Measurements from ENCODE around the gene MTX3. TPM values are rescaled to one million over a fixed set of nuclear protein-coding genes. Genes with fewer than 3 reads are reported as not detected.

The MTX3 gene
- total RNA-seq, 8 experiments from 2014 or later: 10.5 to 27.1 (median 13.8) TPM

- WGBS, 10 experiments: 5 to 100% (median 79%) methylated on average over 1 to 4 of the region's 4 CpGs
- no peak for ATAC-seq (replicated peaks in 6 of 8)
- no peak overlapping the region for H3K27ac ChIP-seq
- no peaks in the 10 kb centered on the region for H3K4me1 ChIP-seq (replicated peaks in 1 of 2)
- in situ Hi-C loops (cut with MboI; ENCODE audit: low pct_unique_long_range_greater_than_20kb in 2 of 9, low sequenced_read_pairs in 9 of 9, unreplicated experiment in 9 of 9): no loop called here
- no peak overlapping the region for H3K4me3 ChIP-seq
Observed at GRCh38 chr5:80008995-80009765, 18.1 kb upstream of the MTX3 start.

DNA sequence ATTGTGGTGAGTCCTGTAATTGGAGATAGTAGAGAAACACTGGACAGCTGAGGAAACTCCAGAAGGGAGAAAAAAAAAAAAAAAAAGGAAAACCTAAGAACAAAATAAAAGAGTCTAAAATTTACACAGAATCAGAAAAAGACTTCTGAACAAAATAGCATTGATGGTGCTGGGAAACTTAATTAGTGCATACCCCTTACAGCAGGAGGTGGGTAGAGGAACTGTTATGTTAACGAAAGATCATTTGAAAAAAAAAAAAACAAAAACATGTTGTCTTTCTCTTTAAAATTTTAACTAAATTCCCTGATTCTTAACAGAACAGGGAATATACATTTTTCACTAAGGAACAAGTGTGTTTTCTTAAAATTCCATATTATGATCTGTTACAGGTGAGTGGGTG is 11.6 kb upstream of the MTX3 start:
- in situ Hi-C loops (cut with MboI; ENCODE audit: low pct_unique_long_range_greater_than_20kb in 2 of 9, low sequenced_read_pairs in 9 of 9, unreplicated experiment in 9 of 9): no loop called here
- WGBS, 10 experiments: 37 to 100% (median 84%) methylated on average over 1 of the region's 1 CpG
- ATAC-seq (replicated peaks in 6 of 8): no peak
- Histone ChIP-seq H3K4me3 (no peak overlapping the region), H3K27ac (no peak overlapping the region), H3K4me1 (replicated peaks in 1 of 2) (no peaks in the 10 kb centered on the region)

- H3K27ac ChIP-seq: no peak overlapping the region
- ATAC-seq (replicated peaks in 6 of 8): no peak
- in situ Hi-C loops (cut with MboI; ENCODE audit: low pct_unique_long_range_greater_than_20kb in 2 of 9, low sequenced_read_pairs in 9 of 9, unreplicated experiment in 9 of 9): no loop called here
Observed at GRCh38 chr5:79999722-80000121, 8.7 kb upstream of the MTX3 start.

GRCh38 chr5:79992891-79993657 is 2.0 kb upstream of the MTX3 start:
- Histone ChIP-seq H3K27ac (no peak overlapping the region), H3K4me3 (no peak overlapping the region), H3K4me1 (replicated peaks in 1 of 2) (peaks cover 11 to 16% of the 10 kb centered on the region in 2 donors)
- WGBS, 10 experiments: 14 to 100% (median 90%) methylated on average over 1 to 2 of the region's 2 CpGs; no CpG with 5 or more reads in 1 of the 10 experiments
- no peak for ATAC-seq (replicated peaks in 6 of 8)
- in situ Hi-C loops (cut with MboI; ENCODE audit: low pct_unique_long_range_greater_than_20kb in 2 of 9, low sequenced_read_pairs in 9 of 9, unreplicated experiment in 9 of 9): no loop called here

More at GRCh38 chr5:79999722-80000121, 8.7 kb upstream of the MTX3 start:
- 80 to 100% (median 100%) methylated on average over 1 of the region's 1 CpG; no CpG with 5 or more reads in 2 of the 10 experiments for WGBS, 10 experiments
- H3K4me1 ChIP-seq (replicated peaks in 1 of 2): no peaks in the 10 kb centered on the region
- no peak overlapping the region for H3K4me3 ChIP-seq

- H3K27ac ChIP-seq: no peak overlapping the region
- H3K4me1 ChIP-seq (replicated peaks in 1 of 2): peaks cover 11 to 16% of the 10 kb centered on the region in 2 donors
- in situ Hi-C loops (cut with MboI; ENCODE audit: low pct_unique_long_range_greater_than_20kb in 2 of 9, low sequenced_read_pairs in 9 of 9, unreplicated experiment in 9 of 9): no loop called here
- peak overlapping the region; percentile 65 to 100 (median 92) for H3K4me3 ChIP-seq
- no peak for ATAC-seq (replicated peaks in 6 of 8)
- WGBS, 10 experiments: 7 to 67% (median 41%) methylated on average over 4 to 6 of the region's 6 CpGs
Observed at GRCh38 chr5:79990205-79990597, 861 bp downstream of the MTX3 start.

GRCh38 chr5:79986260-79986659 is 4.8 kb downstream of the MTX3 start:
- H3K4me3 ChIP-seq: no peak overlapping the region
- no peak for ATAC-seq (replicated peaks in 6 of 8)
- in situ Hi-C loops (cut with MboI; ENCODE audit: low pct_unique_long_range_greater_than_20kb in 2 of 9, low sequenced_read_pairs in 9 of 9, unreplicated experiment in 9 of 9): no loop called here
- peaks cover 5 to 8% of the 10 kb centered on the region in 2 donors for H3K4me1 ChIP-seq (replicated peaks in 1 of 2)
- no peak overlapping the region for H3K27ac ChIP-seq

DNA sequence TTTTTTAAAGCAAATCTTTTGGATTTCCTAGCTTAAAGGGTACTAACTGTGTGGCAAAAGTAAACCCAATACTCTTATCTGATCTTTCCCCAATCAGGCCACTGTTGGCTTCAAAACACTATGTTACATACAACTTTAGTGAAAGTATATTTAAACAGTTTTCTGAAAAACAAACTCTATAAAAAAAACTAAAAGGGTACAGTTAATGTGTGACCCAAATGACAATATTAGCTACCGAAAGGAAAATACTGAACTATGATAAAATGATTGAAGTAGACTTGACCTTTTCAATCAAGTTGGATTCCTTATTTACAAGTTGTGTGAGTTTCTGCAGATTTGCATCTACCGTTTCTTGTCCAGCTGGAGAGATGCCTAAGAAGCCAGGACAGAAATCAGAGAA is 5.8 kb downstream of the MTX3 start:
- no peak for ATAC-seq (replicated peaks in 6 of 8)
- 59 to 100% (median 96%) methylated on average over 1 to 2 of the region's 2 CpGs; no CpG with 5 or more reads in 2 of the 10 experiments for WGBS, 10 experiments
- no peak overlapping the region for H3K27ac ChIP-seq
- no peak overlapping the region for H3K4me3 ChIP-seq
- in situ Hi-C loops (cut with MboI; ENCODE audit: low pct_unique_long_range_greater_than_20kb in 2 of 9, low sequenced_read_pairs in 9 of 9, unreplicated experiment in 9 of 9): no loop called here
- peaks cover 4 to 7% of the 10 kb centered on the region in 2 donors for H3K4me1 ChIP-seq (replicated peaks in 1 of 2)

DNA sequence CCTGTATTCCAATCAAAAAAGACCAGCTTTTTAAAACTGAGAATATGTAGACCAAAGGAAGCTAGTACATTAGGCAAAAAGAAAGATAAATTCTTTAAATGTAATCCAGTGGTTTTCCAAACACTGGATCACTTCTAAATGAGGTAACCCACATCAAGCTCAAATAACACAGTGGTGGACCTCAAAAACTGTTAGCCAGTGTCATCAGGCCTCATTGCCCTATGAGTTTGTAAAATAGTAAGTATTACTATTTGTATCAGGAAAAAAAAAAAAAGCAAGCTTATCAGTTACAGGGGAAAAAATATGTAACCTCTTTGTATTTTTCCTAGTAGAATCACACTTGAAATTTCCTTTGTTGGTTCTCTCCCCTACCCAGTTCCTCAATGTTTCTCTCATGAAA is 6.7 kb downstream of the MTX3 start:
- Histone ChIP-seq H3K4me3 (no peak overlapping the region), H3K27ac (no peak overlapping the region), H3K4me1 (replicated peaks in 1 of 2) (no peaks in the 10 kb centered on the region)
- ATAC-seq (replicated peaks in 6 of 8): no peak
- in situ Hi-C loops (cut with MboI; ENCODE audit: low pct_unique_long_range_greater_than_20kb in 2 of 9, low sequenced_read_pairs in 9 of 9, unreplicated experiment in 9 of 9): no loop called here

DNA sequence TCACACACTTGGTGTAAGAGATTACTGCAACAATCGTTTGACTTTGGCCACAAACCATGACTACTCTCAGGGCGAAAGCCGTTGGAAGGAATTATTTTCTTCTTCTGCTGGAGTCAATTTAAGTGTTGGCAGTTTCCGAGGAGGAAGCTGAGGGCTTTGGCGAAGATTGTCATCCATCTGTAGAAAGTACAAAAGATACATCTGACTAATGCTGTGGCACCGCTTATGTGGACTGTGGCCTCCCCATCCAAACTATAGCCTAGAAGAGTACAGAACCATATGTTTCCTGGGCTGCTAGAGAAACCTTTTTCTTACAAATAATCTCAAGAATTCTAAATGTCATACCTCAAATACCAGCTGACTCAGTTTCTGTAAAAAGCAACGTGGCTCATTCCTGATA is 7.4 kb downstream of the MTX3 start:
- no peak for ATAC-seq (replicated peaks in 6 of 8)
- Histone ChIP-seq H3K27ac (no peak overlapping the region), H3K4me3 (no peak overlapping the region), H3K4me1 (replicated peaks in 1 of 2) (no peaks in the 10 kb centered on the region)
- in situ Hi-C loops (cut with MboI; ENCODE audit: low pct_unique_long_range_greater_than_20kb in 2 of 9, low sequenced_read_pairs in 9 of 9, unreplicated experiment in 9 of 9): no loop called here
- WGBS, 10 experiments: 30 to 93% (median 81%) methylated on average over 2 to 7 of the region's 7 CpGs; no CpG with 5 or more reads in 1 of the 10 experiments

GRCh38 chr5:79982136-79982535 is 8.9 kb downstream of the MTX3 start:
- in situ Hi-C loops (cut with MboI; ENCODE audit: low pct_unique_long_range_greater_than_20kb in 2 of 9, low sequenced_read_pairs in 9 of 9, unreplicated experiment in 9 of 9): no loop called here
- H3K4me1 ChIP-seq (replicated peaks in 1 of 2): no peaks in the 10 kb centered on the region
- H3K4me3 ChIP-seq: no peak overlapping the region
- WGBS, 10 experiments: 0 to 100% (median 36%) methylated on average over 1 of the region's 1 CpG; no CpG with 5 or more reads in 4 of the 10 experiments
- no peak overlapping the region for H3K27ac ChIP-seq
- ATAC-seq (replicated peaks in 6 of 8): no peak

DNA sequence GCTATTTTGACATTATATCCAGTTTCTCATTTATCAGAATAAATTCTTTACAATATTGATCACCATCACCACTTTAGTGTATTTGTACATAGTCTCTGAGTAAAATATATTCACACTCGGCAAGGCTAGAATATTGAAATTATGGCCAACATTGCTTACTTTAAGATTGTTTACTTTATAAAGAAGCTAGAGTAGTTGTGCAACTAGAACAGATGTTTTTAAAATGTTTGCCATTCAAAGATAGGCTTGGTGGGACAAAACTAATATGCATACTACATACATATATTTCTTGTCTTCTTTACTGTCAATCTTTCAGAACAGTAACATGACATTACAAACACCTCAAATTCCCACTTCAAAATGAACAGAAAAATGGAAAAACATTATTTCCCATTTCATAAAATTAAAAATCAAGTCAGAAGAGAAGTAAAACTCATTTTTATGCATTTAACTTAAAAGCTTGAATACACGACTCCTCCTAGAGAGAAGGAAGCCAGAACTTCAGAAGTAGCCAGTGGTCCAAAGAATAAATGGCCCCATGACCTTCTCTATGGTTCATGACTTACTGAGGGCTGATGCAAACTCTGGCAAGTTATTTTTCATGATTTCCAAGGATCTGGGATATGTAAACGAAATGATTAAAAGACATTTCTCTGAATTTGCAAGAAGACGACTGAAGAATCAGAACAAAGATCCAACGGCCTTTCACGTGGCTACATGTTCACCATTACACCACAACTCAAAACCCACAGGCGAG is 14.1 kb downstream of the MTX3 start:
- in situ Hi-C loops (cut with MboI; ENCODE audit: low pct_unique_long_range_greater_than_20kb in 2 of 9, low sequenced_read_pairs in 9 of 9, unreplicated experiment in 9 of 9): no loop called here
- Histone ChIP-seq H3K4me1 (replicated peaks in 1 of 2) (no peaks in the 10 kb centered on the region), H3K4me3 (no peak overlapping the region), H3K27ac (no peak overlapping the region)
- 70 to 97% (median 90%) methylated on average over 4 to 7 of the region's 7 CpGs for WGBS, 10 experiments
- peak in 1 of 8 experiments; percentile 11 for ATAC-seq (replicated peaks in 6 of 8)

- H3K4me3 ChIP-seq: no peak overlapping the region
- no peaks in the 10 kb centered on the region for H3K4me1 ChIP-seq (replicated peaks in 1 of 2)
- in situ Hi-C loops (cut with MboI; ENCODE audit: low pct_unique_long_range_greater_than_20kb in 2 of 9, low sequenced_read_pairs in 9 of 9, unreplicated experiment in 9 of 9): no loop called here
- H3K27ac ChIP-seq: no peak overlapping the region
- no peak for ATAC-seq (replicated peaks in 6 of 8)
- 38 to 100% (median 94%) methylated on average over 1 to 5 of the region's 5 CpGs; no CpG with 5 or more reads in 1 of the 10 experiments for WGBS, 10 experiments
Observed at GRCh38 chr5:79975422-79975821, 15.6 kb downstream of the MTX3 start.

- WGBS, 10 experiments: 34 to 100% (median 90%) methylated on average over 1 to 2 of the region's 2 CpGs; no CpG with 5 or more reads in 4 of the 10 experiments
- ATAC-seq (replicated peaks in 6 of 8): peak in 2 of 8 experiments; percentile 27 to 29
- H3K4me3 ChIP-seq: no peak overlapping the region
- no peak overlapping the region for H3K27ac ChIP-seq
- H3K4me1 ChIP-seq (replicated peaks in 1 of 2): no peaks in the 10 kb centered on the region
- in situ Hi-C loops (cut with MboI; ENCODE audit: low pct_unique_long_range_greater_than_20kb in 2 of 9, low sequenced_read_pairs in 9 of 9, unreplicated experiment in 9 of 9): no loop called here
Observed at GRCh38 chr5:79974886-79975285, 16.2 kb downstream of the MTX3 start.

Data from motor neuron (in vitro differentiated cells).